Uterus (tissue), 4 donors: ENCODE data around the gene OSBPL9. TPM values are rescaled to one million over a fixed set of nuclear protein-coding genes. Genes with fewer than 3 reads are reported as not detected.
"Not testable (repeated sequence)": the region's sequence is repeated elsewhere in the genome, so short reads cannot be mapped to it uniquely, and the experiment has no call there.

ENCODE experiments used
- DNase-seq, 2 donors: peaks; one replicate each; pipeline ENCODE4 v3.0.0-alpha.2; 2019 to 2020
- H3K27ac ChIP-seq, 2 donors: fragments of 200-600 bp; sonication (generic); 1 replicate in 1 of 2; 2 replicates in 1 of 2; pipeline ENCODE4 v1.5.1; 2016 to 2018
- H3K27me3 ChIP-seq, 2 donors: fragments of 200-600 bp; sonication (generic); one replicate each; pipeline ENCODE4 v1.5.1; 2018 to 2019; ENCODE audit warnings: control low read depth in 1 of 2
- H3K36me3 ChIP-seq, 2 donors: fragments of 200-600 bp; sonication (generic); one replicate each; pipeline ENCODE4 v1.5.1; 2019; ENCODE audit warnings: control low read depth in 1 of 2
- H3K4me1 ChIP-seq, 2 donors: fragments of 200-600 bp; sonication (generic); one replicate each; pipeline ENCODE4 v1.5.1; 2018 to 2019; ENCODE audit warnings: control low read depth in 1 of 2
- H3K4me3 ChIP-seq, 2 donors: fragments of 200-600 bp; sonication (generic); 1 replicate in 1 of 2; 2 replicates in 1 of 2; pipeline ENCODE4 v1.5.1; 2018 to 2019; ENCODE audit warnings: mild to moderate bottlenecking in 1 of 2
- H3K9me3 ChIP-seq, 2 donors: fragments of 200-600 bp; sonication (generic); one replicate each; pipeline ENCODE4 v1.5.1; 2019; ENCODE audit warnings: control low read depth in 1 of 2
- POLR2A ChIP-seq, 2 donors: fragments of 450-650 bp; IDR thresholded peaks; one replicate each; pipeline ENCODE4 v1.6.1; 2016; ENCODE audit warnings: antibody characterized with exemption in 2 of 2, mild to moderate bottlenecking in 1 of 2, moderate library complexity in 1 of 2
- intact Hi-C: fragments of 100-400 bp; cut with DNase I; formaldehyde crosslinking; loops from one replicate; pipeline ENCODE4 v1.15.1; 2023; ENCODE audit warnings: low total_unique reads
- total RNA-seq, 4 donors: library from RNA; depleted of rRNA in 3 of 4; stranded (reverse); fragments of >200 nt in 3 of 4; gene quantifications; one replicate each; pipeline versions ENCODE4 v1.1.0 to v1.2.4, GENCODE V29; 2014 to 2023
- TF ChIP-seq, protein P1 (sequence below), 4 experiments: fragments of 200-600 bp in 2 of 4; fragments of 450-650 bp in 2 of 4; sonication (generic) in 2 of 4; IDR thresholded peaks; one replicate each; pipeline ENCODE4 v1.5.1; 2016 to 2019; ENCODE audit warnings: antibody characterized with exemption in 4 of 4, mild to moderate bottlenecking in 2 of 4, moderate library complexity in 1 of 4
- donor health status: DM: yes; HTN: yes; CAD: no.

The OSBPL9 gene
- total RNA-seq, 4 donors from 2014 or later = 94.0 to 122 (median 108) TPM

DNA sequence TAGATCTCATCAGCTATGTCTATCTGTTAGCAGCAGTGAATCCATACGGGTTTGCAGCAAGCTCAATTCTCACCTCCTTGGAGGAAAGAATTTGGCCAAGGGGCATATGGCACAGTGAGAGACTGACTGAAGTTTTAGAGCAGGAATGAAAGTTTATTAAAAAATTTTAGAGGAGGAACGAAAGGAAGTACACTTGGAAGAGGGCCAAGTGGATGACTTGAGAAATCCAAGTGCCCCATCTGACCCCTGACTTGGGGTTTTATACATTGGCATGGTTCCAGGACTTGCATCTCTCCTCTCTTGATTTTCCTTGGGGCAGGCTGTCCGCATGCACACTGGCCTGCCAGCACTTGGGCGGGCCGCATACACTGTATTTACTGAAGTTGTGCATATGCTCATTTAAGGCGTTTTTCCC lies 9.2 kb upstream of the OSBPL9 start:
- DNase-seq = no peak
- no peak overlapping the region for H3K4me3 ChIP-seq
- intact Hi-C loops = no loop called here
- no peaks in the 10 kb centered on the region for H3K4me1 ChIP-seq
- H3K27me3 ChIP-seq = no peaks in the 10 kb centered on the region
- no peaks in the 10 kb centered on the region for H3K36me3 ChIP-seq
- no peak for TF ChIP-seq POLR2A (IDR thresholded peaks at IDR 0.05)
- TF ChIP-seq, protein P1, sequence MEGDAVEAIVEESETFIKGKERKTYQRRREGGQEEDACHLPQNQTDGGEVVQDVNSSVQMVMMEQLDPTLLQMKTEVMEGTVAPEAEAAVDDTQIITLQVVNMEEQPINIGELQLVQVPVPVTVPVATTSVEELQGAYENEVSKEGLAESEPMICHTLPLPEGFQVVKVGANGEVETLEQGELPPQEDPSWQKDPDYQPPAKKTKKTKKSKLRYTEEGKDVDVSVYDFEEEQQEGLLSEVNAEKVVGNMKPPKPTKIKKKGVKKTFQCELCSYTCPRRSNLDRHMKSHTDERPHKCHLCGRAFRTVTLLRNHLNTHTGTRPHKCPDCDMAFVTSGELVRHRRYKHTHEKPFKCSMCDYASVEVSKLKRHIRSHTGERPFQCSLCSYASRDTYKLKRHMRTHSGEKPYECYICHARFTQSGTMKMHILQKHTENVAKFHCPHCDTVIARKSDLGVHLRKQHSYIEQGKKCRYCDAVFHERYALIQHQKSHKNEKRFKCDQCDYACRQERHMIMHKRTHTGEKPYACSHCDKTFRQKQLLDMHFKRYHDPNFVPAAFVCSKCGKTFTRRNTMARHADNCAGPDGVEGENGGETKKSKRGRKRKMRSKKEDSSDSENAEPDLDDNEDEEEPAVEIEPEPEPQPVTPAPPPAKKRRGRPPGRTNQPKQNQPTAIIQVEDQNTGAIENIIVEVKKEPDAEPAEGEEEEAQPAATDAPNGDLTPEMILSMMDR (IDR thresholded peaks at IDR 0.05) = no peak
- H3K9me3 ChIP-seq = no peaks in the 10 kb centered on the region
- H3K27ac ChIP-seq = no peak overlapping the region

DNA sequence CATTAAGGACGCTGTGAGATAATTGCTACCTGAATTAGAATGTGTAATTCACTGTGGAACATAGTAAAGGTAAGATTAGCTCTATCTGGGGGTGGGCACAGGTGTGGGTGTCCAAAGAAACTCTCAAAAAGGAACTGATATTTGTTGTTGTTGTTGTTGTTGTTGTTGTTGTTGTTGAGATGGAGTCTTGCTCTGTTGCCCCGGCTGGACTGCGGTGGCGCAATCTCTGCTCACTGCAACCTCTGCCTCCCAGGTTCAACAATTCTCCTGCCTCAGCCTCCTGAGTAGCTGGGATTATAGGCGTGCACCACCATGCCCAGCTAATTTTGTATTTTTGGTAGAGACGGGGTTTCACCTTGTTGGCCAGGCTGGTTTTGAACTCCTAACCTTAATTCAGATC lies 6.8 kb upstream of the OSBPL9 start:
- H3K4me3 ChIP-seq, H3K4me1 ChIP-seq, H3K27ac ChIP-seq, DNase-seq, H3K36me3 ChIP-seq, H3K9me3 ChIP-seq, H3K27me3 ChIP-seq: not testable (repeated sequence)
- intact Hi-C loops = loop anchor here (5.0 kb wide), 1 partner anchor 57 kb away; no protein-coding TSS in a partner anchor

DNA sequence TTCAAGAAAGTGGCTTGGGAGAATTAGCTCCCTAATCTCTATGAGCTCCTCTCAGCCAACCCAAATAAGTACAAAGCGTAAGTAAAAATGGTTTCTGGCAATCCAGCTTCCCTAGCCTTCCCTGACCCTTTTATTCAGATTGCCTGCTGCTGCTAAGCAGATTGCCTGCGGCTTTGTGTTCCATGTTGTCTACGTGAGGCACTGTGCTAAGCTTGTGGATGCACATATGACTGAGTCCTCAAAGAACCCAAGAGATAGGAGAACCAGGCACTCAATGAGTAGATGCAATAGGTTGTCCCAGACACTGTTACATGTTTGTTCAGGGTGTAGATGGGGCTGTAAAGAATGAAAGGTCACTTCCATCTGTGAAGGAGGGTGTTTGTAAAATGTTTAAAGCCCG lies 6.3 kb upstream of the OSBPL9 start:
- TF ChIP-seq, protein P1 (IDR thresholded peaks at IDR 0.05) = no peak
- TF ChIP-seq POLR2A (IDR thresholded peaks at IDR 0.05) = no peak

GRCh38 chr1:51612447-51612961 lies 4.4 kb upstream of the OSBPL9 start:
- Histone ChIP-seq H3K9me3 (no peaks in the 10 kb centered on the region), H3K27me3 (no peaks in the 10 kb centered on the region), H3K27ac (peak overlapping the region; percentile 70 to 71), H3K36me3 (no peaks in the 10 kb centered on the region), H3K4me1 (peaks cover 0 to 6% of the 10 kb centered on the region in 2 donors), H3K4me3 (no peak overlapping the region)
- DNase-seq = no peak
- intact Hi-C loops = loop anchor here (5.0 kb wide), 1 partner anchor 55 kb away; no protein-coding TSS in a partner anchor
- TF ChIP-seq, protein P1 (IDR thresholded peaks at IDR 0.05) = no peak
- TF ChIP-seq POLR2A (IDR thresholded peaks at IDR 0.05) = no peak

More for the DNA sequence above, 6.3 kb upstream of the OSBPL9 start:
- H3K27ac ChIP-seq = no peak overlapping the region
- no peaks in the 10 kb centered on the region for H3K9me3 ChIP-seq
- H3K4me1 ChIP-seq = no peaks in the 10 kb centered on the region
- H3K36me3 ChIP-seq = no peaks in the 10 kb centered on the region
- no peak for DNase-seq
- intact Hi-C loops = loop anchor here (5.0 kb wide), 1 partner anchor 57 kb away; no protein-coding TSS in a partner anchor
- H3K4me3 ChIP-seq = no peak overlapping the region
- no peaks in the 10 kb centered on the region for H3K27me3 ChIP-seq

DNA sequence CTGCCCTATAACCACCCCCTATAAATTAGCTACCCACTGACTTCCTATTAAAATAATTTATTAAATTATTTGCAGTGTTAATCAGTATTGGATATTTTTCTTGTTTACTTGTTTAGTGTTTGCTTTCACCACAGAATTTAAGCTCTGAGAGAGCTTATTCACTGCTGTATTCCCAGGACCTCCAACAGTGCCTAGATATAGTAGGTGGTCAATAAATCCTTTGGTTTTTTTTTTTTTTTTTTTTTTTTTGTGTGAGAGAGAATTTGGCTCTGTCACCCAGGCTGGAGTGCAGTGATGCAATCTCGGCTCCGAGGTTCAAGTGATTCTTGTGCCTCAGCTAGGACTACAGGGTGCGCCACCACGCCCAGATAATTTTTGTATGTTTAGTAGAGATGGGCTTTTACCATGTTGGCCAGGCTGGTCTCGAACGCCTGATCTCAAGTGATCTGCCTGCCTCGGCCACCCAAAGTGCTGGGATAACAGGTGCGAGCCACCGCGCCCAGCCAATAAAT lies 1.1 kb upstream of the OSBPL9 start:
- intact Hi-C loops = no loop called here
- TF ChIP-seq, protein P1 (IDR thresholded peaks at IDR 0.05) = no peak
- TF ChIP-seq POLR2A (IDR thresholded peaks at IDR 0.05) = no peak
- no peaks in the 10 kb centered on the region for H3K27me3 ChIP-seq
- peak overlapping the region; percentile 94 to 98 for H3K27ac ChIP-seq
- H3K36me3 ChIP-seq = no peaks in the 10 kb centered on the region
- H3K4me3 ChIP-seq = no peak overlapping the region
- DNase-seq = no peak
- H3K9me3 ChIP-seq = no peaks in the 10 kb centered on the region
- peaks cover 0 to 6% of the 10 kb centered on the region in 2 donors for H3K4me1 ChIP-seq
